ENCODE results near the gene CCDC142. TPM values are rescaled to one million over a fixed set of nuclear protein-coding genes. Genes with fewer than 3 reads are reported as not detected.

The CCDC142 gene
- total RNA-seq, 3 donors from 2014 or later (not counting 1 experiment from before 2014, with no cell fraction given) = 14.9 to 25.2 (median 15.6) TPM

DNA sequence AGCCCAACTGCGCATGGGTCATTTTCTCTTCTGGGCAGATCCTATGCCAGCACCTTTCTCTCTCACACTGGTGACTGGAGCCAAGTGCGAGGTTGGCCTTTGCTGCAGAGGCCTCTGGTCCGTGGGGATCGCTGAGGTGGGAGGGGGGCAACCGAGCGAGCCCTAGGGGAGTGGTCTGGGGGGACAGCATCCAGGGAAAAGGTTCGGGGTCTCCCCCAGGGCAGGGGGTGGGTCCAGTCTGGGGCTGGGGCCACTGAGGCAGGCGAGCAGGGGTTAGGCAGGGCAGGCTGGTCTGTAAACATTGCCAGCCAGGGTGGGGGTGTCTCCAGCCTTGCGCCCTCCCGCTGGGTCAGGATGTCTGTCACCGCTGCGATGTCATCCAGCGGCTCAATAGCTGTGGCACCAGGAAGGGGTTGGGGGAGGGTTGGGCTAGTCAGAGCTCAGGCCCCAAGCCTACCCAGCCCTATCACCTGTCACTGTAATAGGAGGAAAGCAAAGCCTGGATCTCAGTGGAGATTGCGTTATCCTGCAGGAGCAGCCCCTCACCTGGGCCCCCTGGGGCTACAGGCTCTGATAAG, 56.5 kb downstream of the CCDC142 start:
- H3K27me3 Mint-ChIP-seq (ENCODE audit: low read depth in 2 of 2) = no peaks in the 10 kb centered on the region
- peaks cover 7% of the 10 kb centered on the region for H3K4me1 ChIP-seq (ENCODE audit: control insufficient read depth, insufficient read depth, low read length)
- no peaks in the 10 kb centered on the region for H3K36me3 Mint-ChIP-seq
- H3K27me3 ChIP-seq (ENCODE audit: control insufficient read depth, insufficient read depth, low read length) = no peaks in the 10 kb centered on the region
- TF ChIP-seq, protein P1, sequence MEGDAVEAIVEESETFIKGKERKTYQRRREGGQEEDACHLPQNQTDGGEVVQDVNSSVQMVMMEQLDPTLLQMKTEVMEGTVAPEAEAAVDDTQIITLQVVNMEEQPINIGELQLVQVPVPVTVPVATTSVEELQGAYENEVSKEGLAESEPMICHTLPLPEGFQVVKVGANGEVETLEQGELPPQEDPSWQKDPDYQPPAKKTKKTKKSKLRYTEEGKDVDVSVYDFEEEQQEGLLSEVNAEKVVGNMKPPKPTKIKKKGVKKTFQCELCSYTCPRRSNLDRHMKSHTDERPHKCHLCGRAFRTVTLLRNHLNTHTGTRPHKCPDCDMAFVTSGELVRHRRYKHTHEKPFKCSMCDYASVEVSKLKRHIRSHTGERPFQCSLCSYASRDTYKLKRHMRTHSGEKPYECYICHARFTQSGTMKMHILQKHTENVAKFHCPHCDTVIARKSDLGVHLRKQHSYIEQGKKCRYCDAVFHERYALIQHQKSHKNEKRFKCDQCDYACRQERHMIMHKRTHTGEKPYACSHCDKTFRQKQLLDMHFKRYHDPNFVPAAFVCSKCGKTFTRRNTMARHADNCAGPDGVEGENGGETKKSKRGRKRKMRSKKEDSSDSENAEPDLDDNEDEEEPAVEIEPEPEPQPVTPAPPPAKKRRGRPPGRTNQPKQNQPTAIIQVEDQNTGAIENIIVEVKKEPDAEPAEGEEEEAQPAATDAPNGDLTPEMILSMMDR (IDR thresholded peaks at IDR 0.05) = no peak
- peak overlapping the region in 1 of 2 donors; percentile 96 for H3K27ac Mint-ChIP-seq
- no peak overlapping the region for H3K4me3 Mint-ChIP-seq
- no peaks in the 10 kb centered on the region for H3K9me3 Mint-ChIP-seq
- peaks cover 8 to 16% of the 10 kb centered on the region in 2 donors for H3K4me1 Mint-ChIP-seq
- DNase-seq (no peak), ATAC-seq (no peak)
- no peaks in the 10 kb centered on the region for H3K9me3 ChIP-seq (ENCODE audit: control insufficient read depth, insufficient read depth, low read length)
- intact Hi-C loops (cut with micrococcal nuclease) = no loop called here
- no peak overlapping the region for H3K27ac ChIP-seq (ENCODE audit: low read length)
- WGBS (ENCODE audit: insufficient coverage) = 91% methylated on average over 14 of the region's 14 CpGs
- no peak overlapping the region for H3K4me3 ChIP-seq (ENCODE audit: low read length)
- peaks cover 11% of the 10 kb centered on the region for H3K36me3 ChIP-seq (ENCODE audit: control insufficient read depth, insufficient read depth, low read length)

GRCh38 chr2:74425523-74425922, 57.3 kb downstream of the CCDC142 start:
- no peaks in the 10 kb centered on the region for H3K9me3 Mint-ChIP-seq
- no peaks in the 10 kb centered on the region for H3K36me3 Mint-ChIP-seq

GRCh38 chr2:74424995-74425406, 57.8 kb downstream of the CCDC142 start:
- no peaks in the 10 kb centered on the region for H3K27me3 ChIP-seq (ENCODE audit: control insufficient read depth, insufficient read depth, low read length)
- 94% methylated on average over 5 of the region's 5 CpGs for WGBS (ENCODE audit: insufficient coverage)
- Mint-ChIP-seq H3K27me3 (ENCODE audit: low read depth in 2 of 2) (no peaks in the 10 kb centered on the region), H3K9me3 (no peaks in the 10 kb centered on the region), H3K36me3 (no peaks in the 10 kb centered on the region), H3K27ac (peak overlapping the region in 1 of 2 donors; percentile 96), H3K4me3 (no peak overlapping the region), H3K4me1 (peaks cover 19 to 28% of the 10 kb centered on the region in 2 donors)
- ATAC-seq (no peak), DNase-seq (no peak)
- no peak overlapping the region for H3K27ac ChIP-seq (ENCODE audit: low read length)
- TF ChIP-seq, protein P1 (IDR thresholded peaks at IDR 0.05) = no peak
- H3K9me3 ChIP-seq (ENCODE audit: control insufficient read depth, insufficient read depth, low read length) = no peaks in the 10 kb centered on the region
- peaks cover 9% of the 10 kb centered on the region for H3K36me3 ChIP-seq (ENCODE audit: control insufficient read depth, insufficient read depth, low read length)
- intact Hi-C loops (cut with micrococcal nuclease) = no loop called here
- peaks cover 16% of the 10 kb centered on the region for H3K4me1 ChIP-seq (ENCODE audit: control insufficient read depth, insufficient read depth, low read length)
- no peak overlapping the region for H3K4me3 ChIP-seq (ENCODE audit: low read length)

More at GRCh38 chr2:74425523-74425922, 57.3 kb downstream of the CCDC142 start:
- ATAC-seq = no peak
- no peak overlapping the region for H3K27ac ChIP-seq (ENCODE audit: low read length)
- Mint-ChIP-seq H3K4me3 (no peak overlapping the region), H3K27me3 (ENCODE audit: low read depth in 2 of 2) (no peaks in the 10 kb centered on the region), H3K27ac (peak overlapping the region in 1 of 2 donors; percentile 96), H3K4me1 (peaks cover 14 to 23% of the 10 kb centered on the region in 2 donors)
- peaks cover 14% of the 10 kb centered on the region for H3K4me1 ChIP-seq (ENCODE audit: control insufficient read depth, insufficient read depth, low read length)
- H3K9me3 ChIP-seq (ENCODE audit: control insufficient read depth, insufficient read depth, low read length) = no peaks in the 10 kb centered on the region
- WGBS (ENCODE audit: insufficient coverage) = 96% methylated on average over 7 of the region's 7 CpGs
- no peaks in the 10 kb centered on the region for H3K27me3 ChIP-seq (ENCODE audit: control insufficient read depth, insufficient read depth, low read length)
- H3K36me3 ChIP-seq (ENCODE audit: control insufficient read depth, insufficient read depth, low read length) = peaks cover 11% of the 10 kb centered on the region
- H3K4me3 ChIP-seq (ENCODE audit: low read length) = no peak overlapping the region
- intact Hi-C loops (cut with micrococcal nuclease) = no loop called here
- DNase-seq = no peak
- TF ChIP-seq, protein P1 (IDR thresholded peaks at IDR 0.05) = no peak
